ENCODE data around the gene LAMA3.
A peak's percentile ranks its signal among the peaks of the same experiment; 100 is the strongest.

Gene LAMA3

DNA sequence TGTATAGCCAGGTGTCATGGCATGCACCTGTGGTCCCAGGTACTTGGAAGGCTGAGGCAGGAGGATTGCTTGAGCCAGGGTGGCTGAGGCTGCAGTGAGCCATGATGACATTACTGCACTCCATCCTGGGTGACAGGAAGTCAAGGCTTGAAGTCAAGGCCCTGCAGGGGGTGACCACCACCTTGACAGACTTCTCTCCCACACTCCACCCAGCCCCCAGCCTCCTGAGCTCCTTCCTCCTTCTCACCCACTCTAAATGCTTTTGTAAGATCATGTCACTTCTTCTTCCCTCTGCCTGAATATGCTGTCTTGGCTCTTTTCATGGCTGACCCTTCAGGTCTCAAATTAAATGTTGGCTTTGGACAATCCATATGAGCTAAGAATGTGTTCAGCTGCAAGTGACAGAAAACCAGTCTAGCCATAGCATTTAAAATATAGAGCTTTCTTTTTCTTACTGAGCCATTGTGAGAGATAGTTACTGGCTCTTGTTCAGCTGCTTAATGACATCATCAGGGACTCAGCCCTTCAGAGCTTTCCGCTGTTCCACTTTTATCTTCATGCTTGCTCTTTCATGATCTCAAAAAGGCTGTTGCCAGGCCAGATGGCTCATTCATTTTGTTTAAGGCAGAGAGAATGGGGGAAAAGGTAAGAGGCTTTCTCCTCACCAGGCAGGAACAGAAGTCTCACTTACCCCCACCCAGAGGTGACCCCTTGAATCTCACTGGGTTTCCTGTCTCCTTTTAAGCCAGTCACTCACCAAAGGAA, 288.6 kb downstream of the LAMA3 start:
- DNase-seq (ENCODE audit: low read depth in 1 of 2, low spot score in 1 of 2) = no peak
- in situ Hi-C loops (cut with HindIII; ENCODE audit: low pct_unique_long_range_greater_than_20kb, low sequenced_read_pairs) = no loop called here
- TF ChIP-seq JUND (IDR thresholded peaks at IDR 0.05; ENCODE audit: low read depth) = no peak

DNA sequence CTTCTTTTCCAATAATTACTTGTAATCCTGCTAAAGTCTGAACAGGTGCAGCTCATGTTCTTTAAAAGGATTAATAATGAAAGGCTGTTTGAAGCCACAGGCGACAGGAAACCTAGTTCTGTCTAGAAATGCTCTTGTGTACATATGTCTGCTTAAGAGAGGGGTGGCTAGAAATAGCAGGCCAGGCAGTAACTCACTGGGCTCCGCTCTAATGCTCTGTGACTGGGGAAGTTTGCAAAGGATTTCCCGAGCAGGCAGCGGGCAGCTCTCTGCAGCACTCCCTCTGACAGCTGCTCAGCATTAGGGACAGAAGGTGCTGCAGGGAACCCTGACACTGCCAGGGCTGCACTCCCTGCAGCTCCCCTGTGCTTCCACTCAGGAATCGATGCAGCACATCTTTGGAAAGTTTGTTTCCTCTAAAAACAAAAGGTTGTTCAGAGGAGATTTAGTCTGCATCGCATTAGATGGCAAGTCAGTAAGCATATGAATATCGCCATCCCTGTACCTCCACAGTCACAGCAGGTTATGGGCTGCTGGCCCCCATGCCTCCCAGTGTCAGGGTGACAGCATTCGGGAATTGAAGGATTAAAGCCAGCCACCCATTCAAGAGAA, 292.2 kb downstream of the LAMA3 start:
- TF ChIP-seq JUND (IDR thresholded peaks at IDR 0.05; ENCODE audit: low read depth) = no peak
- DNase-seq (ENCODE audit: low read depth in 1 of 2, low spot score in 1 of 2) = no peak
- in situ Hi-C loops (cut with HindIII; ENCODE audit: low pct_unique_long_range_greater_than_20kb, low sequenced_read_pairs) = no loop called here

- peak in 1 of 2 experiments; percentile 15 for DNase-seq (ENCODE audit: low read depth in 1 of 2, low spot score in 1 of 2)
- in situ Hi-C loops (cut with HindIII; ENCODE audit: low pct_unique_long_range_greater_than_20kb, low sequenced_read_pairs) = no loop called here
- no peak for TF ChIP-seq JUND (IDR thresholded peaks at IDR 0.05; ENCODE audit: low read depth)
Observed at GRCh38 chr18:23982155-23983079, 293.2 kb downstream of the LAMA3 start.

DNA sequence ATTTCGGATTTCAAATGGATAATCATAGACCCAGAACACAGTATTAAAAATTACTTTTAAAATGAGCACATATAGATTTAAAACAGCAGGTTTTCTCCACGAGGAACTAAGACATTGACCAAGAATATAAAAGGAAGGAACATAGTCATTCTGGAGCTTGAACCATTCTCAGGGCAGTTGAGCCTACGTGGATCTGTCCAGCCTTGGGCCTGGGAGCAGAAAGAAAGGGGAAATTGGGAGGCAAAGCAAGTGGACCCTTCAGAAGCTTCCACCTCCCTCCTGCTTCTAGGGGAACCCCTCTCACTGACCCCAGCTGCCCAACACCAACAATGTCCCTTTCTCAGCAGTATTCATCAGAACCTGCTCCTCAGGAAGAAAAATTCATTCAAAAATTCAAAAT, 293.9 kb downstream of the LAMA3 start:
- TF ChIP-seq JUND (IDR thresholded peaks at IDR 0.05; ENCODE audit: low read depth) = no peak
- no peak for DNase-seq (ENCODE audit: low read depth in 1 of 2, low spot score in 1 of 2)
- in situ Hi-C loops (cut with HindIII; ENCODE audit: low pct_unique_long_range_greater_than_20kb, low sequenced_read_pairs) = no loop called here

- TF ChIP-seq JUND (IDR thresholded peaks at IDR 0.05; ENCODE audit: low read depth) = no peak
- in situ Hi-C loops (cut with HindIII; ENCODE audit: low pct_unique_long_range_greater_than_20kb, low sequenced_read_pairs) = no loop called here
- DNase-seq (ENCODE audit: low read depth in 1 of 2, low spot score in 1 of 2) = no peak
Observed at GRCh38 chr18:23986600-23987359, 297.5 kb downstream of the LAMA3 start.

DNA sequence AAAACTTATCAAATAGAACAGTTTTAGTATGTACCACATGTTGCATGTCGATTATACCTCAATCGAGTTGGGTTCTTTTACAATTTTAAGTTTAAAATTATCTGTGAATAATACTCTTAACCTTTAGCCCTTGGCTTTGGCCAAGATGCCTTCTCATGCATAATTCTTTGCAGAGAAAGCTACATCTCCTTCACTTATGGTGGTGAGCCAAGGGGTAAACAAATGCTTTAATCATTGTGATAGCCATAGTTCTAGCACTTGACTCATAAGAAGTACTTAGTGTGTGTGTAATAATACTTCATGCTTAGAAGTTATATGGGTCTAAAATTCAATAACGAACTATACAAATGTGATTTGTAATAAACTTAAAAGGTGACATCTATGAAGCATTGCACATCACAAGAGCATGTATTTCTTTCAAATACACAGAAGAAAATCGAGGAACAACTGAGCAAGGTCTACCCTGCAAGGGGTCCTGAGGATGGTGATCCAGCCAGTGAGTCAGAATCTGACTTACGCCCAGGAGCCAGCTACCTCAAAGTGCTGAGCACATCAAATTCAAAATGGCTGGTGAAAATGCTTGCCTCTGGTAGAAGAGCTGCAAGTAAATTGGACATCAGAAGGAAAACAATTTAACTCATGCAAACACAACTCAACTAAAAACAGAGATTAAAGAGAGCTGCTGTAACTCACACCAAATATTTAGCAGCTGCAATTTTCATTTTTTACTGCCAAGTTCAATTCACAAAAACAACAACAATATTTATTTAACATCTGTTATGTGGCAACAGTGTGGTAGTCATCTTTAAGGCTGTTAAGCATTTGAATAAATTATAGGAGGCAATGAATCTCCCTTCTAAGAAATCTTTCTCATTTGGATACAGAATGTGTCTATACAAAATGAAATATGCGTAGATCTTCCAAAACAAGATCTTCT, 301.5 kb downstream of the LAMA3 start:
- in situ Hi-C loops (cut with HindIII; ENCODE audit: low pct_unique_long_range_greater_than_20kb, low sequenced_read_pairs) = no loop called here
- DNase-seq (ENCODE audit: low read depth in 1 of 2, low spot score in 1 of 2) = no peak

DNA sequence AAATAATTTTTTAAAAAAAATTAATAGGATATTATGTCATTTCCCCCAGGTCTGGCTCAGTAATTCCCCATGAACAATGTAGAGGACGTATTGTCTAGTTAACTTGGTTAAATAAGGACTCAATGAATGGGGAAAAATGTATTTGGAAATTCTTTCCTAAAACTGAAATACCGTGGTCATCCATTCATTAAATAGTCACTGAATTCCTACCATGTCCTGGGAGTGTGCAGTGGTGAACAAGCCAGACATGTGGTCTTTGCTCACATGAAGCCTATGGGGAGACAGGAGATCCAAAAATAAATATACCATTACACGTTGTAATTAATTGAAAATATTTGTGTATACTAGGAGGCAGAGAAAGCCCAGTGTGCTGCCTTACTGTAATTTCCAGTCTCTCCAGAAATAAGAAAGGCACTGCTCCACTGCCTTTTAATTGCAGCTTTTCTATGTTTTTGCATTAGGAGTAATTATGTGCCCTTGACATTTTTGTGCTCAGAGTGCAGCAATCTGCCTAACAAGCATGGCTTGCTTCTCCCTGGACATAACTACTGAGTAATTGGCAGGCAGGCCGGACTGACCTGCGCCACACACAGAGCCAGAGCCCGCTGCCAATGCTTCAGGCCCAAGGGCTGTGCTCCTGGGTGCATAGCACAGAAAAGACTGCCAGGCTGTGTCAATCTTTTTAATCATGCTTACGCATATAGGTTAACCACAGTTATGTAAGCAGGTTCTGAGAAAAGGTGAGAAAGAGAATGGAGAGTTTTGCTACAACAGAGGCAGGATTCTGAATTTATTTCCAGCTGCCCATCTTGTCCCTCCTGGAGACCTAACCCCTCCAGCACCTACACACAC, 303.1 kb downstream of the LAMA3 start:
- TF ChIP-seq JUND (IDR thresholded peaks at IDR 0.05; ENCODE audit: low read depth) = no peak
- peak in 1 of 2 experiments; percentile 84 for DNase-seq (ENCODE audit: low read depth in 1 of 2, low spot score in 1 of 2)
- in situ Hi-C loops (cut with HindIII; ENCODE audit: low pct_unique_long_range_greater_than_20kb, low sequenced_read_pairs) = no loop called here

More for the DNA sequence above, 301.5 kb downstream of the LAMA3 start:
- TF ChIP-seq JUND (IDR thresholded peaks at IDR 0.05; ENCODE audit: low read depth) = no peak

DNA sequence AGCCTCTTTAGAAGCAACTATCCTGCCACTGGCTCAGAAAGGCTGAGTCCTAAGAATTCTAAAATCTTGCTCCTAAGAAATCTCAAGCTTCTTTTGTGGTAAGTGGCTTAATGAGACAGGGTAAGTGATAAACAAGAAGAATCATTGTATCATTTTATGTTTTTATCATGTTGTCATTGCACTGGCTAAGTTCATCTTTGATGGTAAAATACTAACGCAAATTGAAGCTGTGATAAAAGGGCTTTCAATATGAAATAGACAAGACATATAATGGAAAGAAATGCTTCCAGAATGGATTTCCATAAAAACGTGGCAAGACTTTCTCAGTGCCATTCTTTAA, 303.7 kb downstream of the LAMA3 start:
- no peak for TF ChIP-seq JUND (IDR thresholded peaks at IDR 0.05; ENCODE audit: low read depth)
- in situ Hi-C loops (cut with HindIII; ENCODE audit: low pct_unique_long_range_greater_than_20kb, low sequenced_read_pairs) = no loop called here

GRCh38 chr18:23994361-23994902, 305.2 kb downstream of the LAMA3 start:
- DNase-seq (ENCODE audit: low read depth in 1 of 2, low spot score in 1 of 2) = peak in 1 of 2 experiments; percentile 65
- no peak for TF ChIP-seq JUND (IDR thresholded peaks at IDR 0.05; ENCODE audit: low read depth)
- in situ Hi-C loops (cut with HindIII; ENCODE audit: low pct_unique_long_range_greater_than_20kb, low sequenced_read_pairs) = no loop called here

More for the DNA sequence above, 303.7 kb downstream of the LAMA3 start:
- DNase-seq (ENCODE audit: low read depth in 1 of 2, low spot score in 1 of 2) = no peak

- no peak for TF ChIP-seq JUND (IDR thresholded peaks at IDR 0.05; ENCODE audit: low read depth)
- in situ Hi-C loops (cut with HindIII; ENCODE audit: low pct_unique_long_range_greater_than_20kb, low sequenced_read_pairs) = no loop called here
- DNase-seq (ENCODE audit: low read depth in 1 of 2, low spot score in 1 of 2) = no peak
Observed at GRCh38 chr18:23995180-23995579, 305.9 kb downstream of the LAMA3 start.

Data from T47D (cell line).